Right cardiac atrium (tissue), 5 donors: ENCODE results near the gene MRC2. TPM values are rescaled to one million over a fixed set of nuclear protein-coding genes. Genes with fewer than 3 reads are reported as not detected.

ENCODE experiments used
- ATAC-seq, 2 donors: fragments of 200-7000 bp; cut with Tn5 transposase; one replicate each; pipeline versions ENCODE4 v1.8.0 to v1.9.1; 2020; ENCODE audit warnings: moderate library complexity in 2 of 2, mild to moderate bottlenecking in 1 of 2
- DNase-seq, 3 donors: peaks; one replicate each; pipeline ENCODE4 v3.0.0-alpha.2; 2020
- H3K27ac ChIP-seq: one replicate; pipeline ENCODE4 v1.5.1; 2013; ENCODE audit warnings: mild to moderate bottlenecking, low read length, control low read depth, moderate library complexity
- H3K27me3 ChIP-seq: one replicate; pipeline ENCODE4 v1.6.1; 2013; ENCODE audit not compliant: control insufficient read depth, insufficient read depth
- H3K4me1 ChIP-seq: one replicate; pipeline ENCODE4 v1.6.1; 2013; ENCODE audit warnings: low read length; ENCODE audit not compliant: control insufficient read depth, insufficient read depth
- H3K4me3 ChIP-seq: one replicate; pipeline ENCODE4 v1.5.1; 2013; ENCODE audit warnings: low read length, control low read depth
- H3K9me3 ChIP-seq: one replicate; pipeline ENCODE4 v1.6.1; 2013; ENCODE audit warnings: low read length; ENCODE audit not compliant: control insufficient read depth
- WGBS: extraction: QIAGEN DNeasy Blood & Tissue Kit; methylation state at CpG from one replicate; pipeline ENCODE4 v1.1.7; 2013; 5-methylcytosine and 5-hydroxymethylcytosine counted together
- intact Hi-C, 4 donors: fragments of 100-400 bp; cut with DNase I; formaldehyde crosslinking; loops; one replicate each; pipeline versions ENCODE4 v1.11.0 to v1.14.0; 2022 to 2023
- polyA plus RNA-seq: library from polyadenylated mRNA; stranded (reverse); fragments of 200-250 nt; gene quantifications from one replicate; pipeline ENCODE4 v1.2.3, GENCODE V29; 2013
- total RNA-seq, 4 donors: library from RNA; stranded (reverse); fragmentation: NEBNext Ultra II Directional; extraction: Animal tissue kit (Norgen Biotek cat#: 25700); gene quantifications; one replicate each; pipeline ENCODE4 v1.2.1, GENCODE V29; 2021
- donor health status: healthy with polysubstance abuse.
- donor health status: DM: no; HTN: yes; CAD: no.
- donor health status: DM: no; HTN: no; CAD: no.
- donor health status: DM: no; HTN: yes; CAD: no; lungs with severe emphysema.
- donor health status: DM: yes; HTN: yes; CAD: no.

The MRC2 gene
- total and polyA plus RNA-seq, 5 donors: 33.7 to 91.9 (median 50.7) TPM

GRCh38 chr17:62643496-62643895, 16.0 kb downstream of the MRC2 start:
- Histone ChIP-seq H3K9me3 (no peaks in the 10 kb centered on the region), H3K27ac (no peak overlapping the region), H3K4me1 (peaks cover 3% of the 10 kb centered on the region), H3K4me3 (no peak overlapping the region), H3K27me3 (no peaks in the 10 kb centered on the region)
- DNase-seq (no peak), ATAC-seq (no peak)
- intact Hi-C loops: no loop called here
- 76% methylated on average over 6 of the region's 6 CpGs for WGBS

GRCh38 chr17:62644487-62645173, 17.2 kb downstream of the MRC2 start:
- H3K27me3 ChIP-seq: no peaks in the 10 kb centered on the region
- no peak for DNase-seq
- ATAC-seq: no peak
- H3K27ac ChIP-seq: no peak overlapping the region
- H3K4me3 ChIP-seq: no peak overlapping the region
- 69% methylated on average over 17 of the region's 17 CpGs for WGBS
- no peaks in the 10 kb centered on the region for H3K9me3 ChIP-seq
- intact Hi-C loops: no loop called here
- peaks cover 7% of the 10 kb centered on the region for H3K4me1 ChIP-seq

- H3K4me3 ChIP-seq: no peak overlapping the region
- WGBS: 45% methylated on average over 15 of the region's 15 CpGs
- no peaks in the 10 kb centered on the region for H3K27me3 ChIP-seq
- H3K4me1 ChIP-seq: peaks cover 7% of the 10 kb centered on the region
- ATAC-seq (peak; percentile 39 to 71), DNase-seq (peak; percentile 63 to 79 (median 78))
- H3K9me3 ChIP-seq: no peaks in the 10 kb centered on the region
- peak overlapping the region; percentile 81 for H3K27ac ChIP-seq
- intact Hi-C loops: no loop called here
Observed at GRCh38 chr17:62648251-62648955, 20.9 kb downstream of the MRC2 start.

- H3K27me3 ChIP-seq: no peaks in the 10 kb centered on the region
- H3K4me1 ChIP-seq: peaks cover 7% of the 10 kb centered on the region
- no peak overlapping the region for H3K4me3 ChIP-seq
- ATAC-seq: no peak
- intact Hi-C loops: no loop called here
- no peaks in the 10 kb centered on the region for H3K9me3 ChIP-seq
- DNase-seq: peak in 1 of 3 donors; percentile 14
- peak overlapping the region; percentile 81 for H3K27ac ChIP-seq
- 53% methylated on average over 6 of the region's 6 CpGs for WGBS
Observed at GRCh38 chr17:62648956-62649294, 21.5 kb downstream of the MRC2 start.

- Histone ChIP-seq H3K4me1 (peaks cover 9% of the 10 kb centered on the region), H3K27ac (no peak overlapping the region), H3K9me3 (no peaks in the 10 kb centered on the region), H3K27me3 (no peaks in the 10 kb centered on the region), H3K4me3 (no peak overlapping the region)
- ATAC-seq: no peak
- intact Hi-C loops: no loop called here
- no peak for DNase-seq
- WGBS: 91% methylated on average over 7 of the region's 7 CpGs
Observed at GRCh38 chr17:62649570-62649969, 22.1 kb downstream of the MRC2 start.

GRCh38 chr17:62650587-62650986, 23.1 kb downstream of the MRC2 start:
- no peak overlapping the region for H3K27ac ChIP-seq
- H3K27me3 ChIP-seq: no peaks in the 10 kb centered on the region
- no peaks in the 10 kb centered on the region for H3K9me3 ChIP-seq
- DNase-seq: no peak
- H3K4me1 ChIP-seq: peaks cover 9% of the 10 kb centered on the region
- intact Hi-C loops: no loop called here
- 88% methylated on average over 6 of the region's 6 CpGs for WGBS
- H3K4me3 ChIP-seq: no peak overlapping the region
- no peak for ATAC-seq

GRCh38 chr17:62652251-62653001, 25.0 kb downstream of the MRC2 start:
- intact Hi-C loops: no loop called here
- H3K27ac ChIP-seq: peak overlapping the region; percentile 26
- no peaks in the 10 kb centered on the region for H3K27me3 ChIP-seq
- H3K4me3 ChIP-seq: peak overlapping the region; percentile 44
- no peaks in the 10 kb centered on the region for H3K9me3 ChIP-seq
- WGBS: 5% methylated on average over 57 of the region's 57 CpGs
- H3K4me1 ChIP-seq: peaks cover 9% of the 10 kb centered on the region
- DNase-seq: peak; percentile 87 to 95 (median 93)
- peak; percentile 73 to 75 for ATAC-seq

GRCh38 chr17:62653002-62653825, 25.7 kb downstream of the MRC2 start:
- Histone ChIP-seq H3K4me1 (peaks cover 6% of the 10 kb centered on the region), H3K4me3 (peak overlapping the region; percentile 44), H3K27ac (peak overlapping the region; percentile 38), H3K27me3 (no peaks in the 10 kb centered on the region), H3K9me3 (no peaks in the 10 kb centered on the region)
- DNase-seq (peak; percentile 80 to 93 (median 92)), ATAC-seq (peak; percentile 60 to 63)
- WGBS: 3% methylated on average over 30 of the region's 30 CpGs
- intact Hi-C loops: no loop called here

DNA sequence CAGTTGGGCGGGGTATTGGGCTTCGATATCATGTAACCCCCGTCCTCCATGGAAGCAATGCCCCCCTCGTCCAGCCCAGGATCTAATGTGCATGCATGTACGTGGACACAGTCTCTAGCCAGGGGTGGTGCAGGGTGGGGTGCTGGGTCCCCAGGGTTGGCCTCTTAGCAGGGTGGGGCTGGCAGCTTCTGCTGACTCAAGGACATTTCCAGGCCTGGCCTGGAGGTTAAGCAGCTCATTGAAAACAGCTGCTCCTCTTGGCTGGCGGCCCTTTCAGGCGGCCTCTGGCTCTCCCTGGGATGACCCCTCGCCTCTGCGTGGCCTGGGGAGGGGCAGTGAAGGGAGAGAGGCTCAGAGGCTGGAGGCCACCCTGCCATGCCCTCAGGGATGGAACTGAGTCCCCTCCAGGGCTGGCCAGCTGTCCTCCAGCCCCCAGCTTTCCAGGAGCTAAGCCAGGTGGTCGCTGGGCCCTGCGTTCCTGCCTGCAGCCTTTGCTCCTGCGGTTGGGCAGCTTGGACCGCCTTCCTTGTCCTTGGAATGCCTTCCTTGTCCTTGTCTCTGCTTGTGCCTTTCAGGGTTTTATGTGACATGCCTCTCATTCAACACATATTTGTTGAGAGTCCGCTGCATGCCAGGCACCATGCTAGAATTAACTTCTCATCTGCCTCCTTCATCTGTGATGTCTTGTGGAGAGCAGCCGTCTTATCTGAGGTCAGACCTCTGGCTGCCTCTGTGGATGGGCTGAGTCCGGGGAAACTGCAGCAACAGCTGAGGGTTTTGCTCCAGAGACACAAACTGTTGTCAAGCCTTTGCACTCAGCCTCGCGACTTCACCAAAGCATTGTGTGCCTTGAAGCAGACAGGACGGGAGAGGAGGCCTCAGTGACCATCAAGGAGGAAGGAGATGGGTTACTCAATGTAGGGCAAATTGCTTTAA, 26.6 kb downstream of the MRC2 start:
- WGBS: 41% methylated on average over 19 of the region's 19 CpGs
- peak overlapping the region; percentile 38 for H3K27ac ChIP-seq
- ATAC-seq (peak; percentile 86 to 88), DNase-seq (peak; percentile 89 to 96 (median 95))
- H3K9me3 ChIP-seq: no peaks in the 10 kb centered on the region
- peaks cover 2% of the 10 kb centered on the region for H3K4me1 ChIP-seq
- H3K4me3 ChIP-seq: no peak overlapping the region
- intact Hi-C loops: no loop called here
- no peaks in the 10 kb centered on the region for H3K27me3 ChIP-seq

DNA sequence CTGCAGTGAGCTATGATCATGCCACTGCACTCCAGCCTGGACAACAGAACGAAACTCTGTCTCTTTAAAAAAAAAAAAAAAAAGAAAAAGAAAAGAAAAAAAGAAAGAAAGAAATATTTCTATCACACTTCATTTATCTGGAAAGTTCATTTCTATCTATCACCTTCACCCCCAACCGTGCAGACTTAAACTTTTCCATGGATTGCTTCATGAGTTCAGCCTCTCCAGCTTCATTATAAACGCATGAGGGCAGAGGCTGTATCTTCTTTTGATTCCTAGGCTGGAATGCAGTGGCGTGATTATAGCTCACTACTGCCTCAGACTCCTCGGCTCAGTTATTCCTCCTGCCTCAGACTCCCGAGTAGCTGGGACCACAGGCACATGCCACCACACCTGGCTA, 28.2 kb downstream of the MRC2 start:
- ATAC-seq: no peak
- H3K27ac ChIP-seq: no peak overlapping the region
- no peak overlapping the region for H3K4me3 ChIP-seq
- no peak for DNase-seq
- WGBS: 79% methylated on average over 6 of the region's 6 CpGs
- no peaks in the 10 kb centered on the region for H3K9me3 ChIP-seq
- peaks cover 2% of the 10 kb centered on the region for H3K4me1 ChIP-seq
- intact Hi-C loops: no loop called here
- no peaks in the 10 kb centered on the region for H3K27me3 ChIP-seq
